Activated CD4-positive, alpha-beta T cell treated with anti-CD3 and anti-CD28 coated beads, Interleukin-2, amount 50 U/mL, for 4 hours (primary cell): ENCODE data around the gene TRMT61A.

Experiments
- DNase-seq, 2 experiments: peaks; one replicate each; pipeline ENCODE4 v3.0.0-alpha.2; 2020

Gene TRMT61A

GRCh38 chr14:103535891-103536565, 7.0 kb downstream of the TRMT61A start:
- DNase-seq = no peak

GRCh38 chr14:103536693-103537092, 7.7 kb downstream of the TRMT61A start:
- no peak for DNase-seq

- DNase-seq = no peak
These were observed 8.4 kb downstream of the TRMT61A start for GRCh38 chr14:103537175-103537990.

GRCh38 chr14:103538291-103539055, 9.5 kb downstream of the TRMT61A start:
- no peak for DNase-seq

GRCh38 chr14:103539056-103539825, 10.2 kb downstream of the TRMT61A start:
- no peak for DNase-seq

- DNase-seq = no peak
These were observed 12.1 kb downstream of the TRMT61A start for GRCh38 chr14:103540821-103541708.

- DNase-seq = no peak
These were observed 13.0 kb downstream of the TRMT61A start for GRCh38 chr14:103541709-103542604.

GRCh38 chr14:103542605-103543088, 13.7 kb downstream of the TRMT61A start:
- no peak for DNase-seq

- no peak for DNase-seq
These were observed 14.1 kb downstream of the TRMT61A start for GRCh38 chr14:103543140-103543539.

GRCh38 chr14:103543721-103544387, 14.9 kb downstream of the TRMT61A start:
- no peak for DNase-seq

GRCh38 chr14:103544388-103545218, 15.6 kb downstream of the TRMT61A start:
- DNase-seq = no peak

GRCh38 chr14:103545219-103545914, 16.4 kb downstream of the TRMT61A start:
- DNase-seq = no peak

- DNase-seq = no peak
These were observed 17.1 kb downstream of the TRMT61A start for GRCh38 chr14:103545915-103546651.

GRCh38 chr14:103546652-103547454, 17.9 kb downstream of the TRMT61A start:
- peak; percentile 71 to 76 for DNase-seq

- no peak for DNase-seq
These were observed 18.5 kb downstream of the TRMT61A start for GRCh38 chr14:103547455-103547940.

- no peak for DNase-seq
These were observed 19.0 kb downstream of the TRMT61A start for GRCh38 chr14:103547941-103548462.
